ENCODE measurements around the gene TTLL1.
"Not testable (repeated sequence)": the region's sequence is repeated elsewhere in the genome, so short reads cannot be mapped to it uniquely, and the experiment has no call there.

The TTLL1 gene

DNA sequence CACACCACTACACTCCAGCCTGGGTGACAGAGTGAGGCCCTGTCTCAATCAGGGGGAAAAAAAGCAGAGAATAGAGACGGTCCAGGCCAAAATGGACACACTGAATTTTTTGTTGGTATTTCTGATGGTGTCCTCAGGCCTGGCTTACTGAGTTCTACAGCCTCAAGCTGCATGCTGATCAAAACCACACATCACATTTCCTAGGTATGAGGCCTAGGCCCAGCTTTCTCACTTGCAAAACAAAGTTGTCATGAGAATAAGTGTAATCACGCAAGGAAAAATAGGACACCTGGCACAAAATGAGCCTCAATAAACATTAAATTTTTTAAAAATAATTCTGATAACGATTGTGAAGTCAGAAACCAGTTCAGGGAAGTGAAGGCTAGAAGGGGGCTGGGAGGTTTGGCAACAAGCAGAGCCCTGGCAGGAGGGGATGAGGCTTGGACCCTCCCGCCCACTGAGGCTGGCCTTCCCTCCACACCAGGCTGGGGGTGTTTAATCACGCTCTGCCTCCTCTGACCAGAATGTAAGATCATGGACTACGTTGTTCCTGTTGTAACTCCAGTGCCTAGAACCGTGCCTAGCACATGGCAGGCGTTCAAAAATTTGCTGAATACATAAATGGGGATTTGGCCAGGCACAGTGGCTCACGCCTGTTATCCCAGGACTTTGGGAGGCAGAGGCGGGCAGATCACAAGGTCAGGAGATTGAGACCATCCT is 92.4 kb downstream of the TTLL1 start:
- H3K27ac ChIP-seq (ENCODE audit: low read depth, low read length, poor library complexity, severe bottlenecking) = no peak overlapping the region
- H3F3A ChIP-seq (ENCODE audit: insufficient read depth, low read length) = no peaks in the 10 kb centered on the region
- H3K79me2 ChIP-seq (ENCODE audit: insufficient read depth, low read length) = no peaks in the 10 kb centered on the region
- no peaks in the 10 kb centered on the region for H3K9me2 ChIP-seq (ENCODE audit: low read depth, low read length)
- no peaks in the 10 kb centered on the region for H3K27me3 ChIP-seq (ENCODE audit: insufficient read depth, low read length)
- H2AFZ ChIP-seq (ENCODE audit: low read length) = no peak overlapping the region
- H3K9me3 ChIP-seq (ENCODE audit: low read length) = 0 out of 2 replicates have a peak, but pooled peaks cover 4% of the 10 kb centered on the region
- H4K20me1 ChIP-seq (ENCODE audit: insufficient read depth, low read length) = no peaks in the 10 kb centered on the region
- H3K4me3 ChIP-seq (ENCODE audit: low read depth, low read length, poor library complexity, severe bottlenecking) = no peak overlapping the region
- peaks cover 9% of the 10 kb centered on the region for H3K4me1 ChIP-seq (ENCODE audit: insufficient read depth, low read length, severe bottlenecking)
- no peak for TF ChIP-seq EZH2 (IDR thresholded peaks at IDR 0.05; ENCODE audit: borderline replicate concordance, low read length)
- TF ChIP-seq, protein P1, sequence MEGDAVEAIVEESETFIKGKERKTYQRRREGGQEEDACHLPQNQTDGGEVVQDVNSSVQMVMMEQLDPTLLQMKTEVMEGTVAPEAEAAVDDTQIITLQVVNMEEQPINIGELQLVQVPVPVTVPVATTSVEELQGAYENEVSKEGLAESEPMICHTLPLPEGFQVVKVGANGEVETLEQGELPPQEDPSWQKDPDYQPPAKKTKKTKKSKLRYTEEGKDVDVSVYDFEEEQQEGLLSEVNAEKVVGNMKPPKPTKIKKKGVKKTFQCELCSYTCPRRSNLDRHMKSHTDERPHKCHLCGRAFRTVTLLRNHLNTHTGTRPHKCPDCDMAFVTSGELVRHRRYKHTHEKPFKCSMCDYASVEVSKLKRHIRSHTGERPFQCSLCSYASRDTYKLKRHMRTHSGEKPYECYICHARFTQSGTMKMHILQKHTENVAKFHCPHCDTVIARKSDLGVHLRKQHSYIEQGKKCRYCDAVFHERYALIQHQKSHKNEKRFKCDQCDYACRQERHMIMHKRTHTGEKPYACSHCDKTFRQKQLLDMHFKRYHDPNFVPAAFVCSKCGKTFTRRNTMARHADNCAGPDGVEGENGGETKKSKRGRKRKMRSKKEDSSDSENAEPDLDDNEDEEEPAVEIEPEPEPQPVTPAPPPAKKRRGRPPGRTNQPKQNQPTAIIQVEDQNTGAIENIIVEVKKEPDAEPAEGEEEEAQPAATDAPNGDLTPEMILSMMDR (IDR thresholded peaks at IDR 0.05; ENCODE audit: low read length) = no peak
- H3K9ac ChIP-seq (ENCODE audit: low read length) = no peak overlapping the region
- H3K36me3 ChIP-seq (ENCODE audit: insufficient read depth, low read length) = peaks cover 3% of the 10 kb centered on the region; the same call in 1 of the 2 replicates
- H3K4me2 ChIP-seq (ENCODE audit: low read length) = no peak overlapping the region

DNA sequence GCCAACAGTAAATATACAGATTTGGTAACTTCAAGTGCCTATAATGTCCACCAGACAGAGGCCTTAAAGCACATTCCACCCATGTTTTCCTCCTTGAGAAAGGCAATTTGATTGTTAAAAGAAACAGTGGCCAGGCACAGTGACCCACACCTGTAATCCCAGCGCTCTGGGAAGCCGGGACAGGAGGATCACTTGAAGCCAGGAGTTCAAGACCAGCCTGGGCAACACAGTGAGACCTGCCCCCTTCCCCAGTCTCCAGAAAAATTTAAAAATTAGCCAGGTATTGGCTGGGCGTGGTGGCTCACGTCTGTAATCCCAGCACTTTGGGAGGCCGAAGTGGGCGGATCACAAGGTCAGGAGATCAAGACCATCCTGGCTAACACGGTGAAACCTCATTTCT is 93.5 kb downstream of the TTLL1 start:
- not testable (repeated sequence) for H3F3A ChIP-seq (ENCODE audit: insufficient read depth, low read length); H3K79me2 ChIP-seq (ENCODE audit: insufficient read depth, low read length); H2AFZ ChIP-seq (ENCODE audit: low read length); H3K4me2 ChIP-seq (ENCODE audit: low read length); H3K9me2 ChIP-seq (ENCODE audit: low read depth, low read length); H3K27me3 ChIP-seq (ENCODE audit: insufficient read depth, low read length); H3K9ac ChIP-seq (ENCODE audit: low read length); H3K4me1 ChIP-seq (ENCODE audit: insufficient read depth, low read length, severe bottlenecking); H3K9me3 ChIP-seq (ENCODE audit: low read length); H4K20me1 ChIP-seq (ENCODE audit: insufficient read depth, low read length); H3K4me3 ChIP-seq (ENCODE audit: low read depth, low read length, poor library complexity, severe bottlenecking); H3K36me3 ChIP-seq (ENCODE audit: insufficient read depth, low read length); H3K27ac ChIP-seq (ENCODE audit: low read depth, low read length, poor library complexity, severe bottlenecking)

DNA sequence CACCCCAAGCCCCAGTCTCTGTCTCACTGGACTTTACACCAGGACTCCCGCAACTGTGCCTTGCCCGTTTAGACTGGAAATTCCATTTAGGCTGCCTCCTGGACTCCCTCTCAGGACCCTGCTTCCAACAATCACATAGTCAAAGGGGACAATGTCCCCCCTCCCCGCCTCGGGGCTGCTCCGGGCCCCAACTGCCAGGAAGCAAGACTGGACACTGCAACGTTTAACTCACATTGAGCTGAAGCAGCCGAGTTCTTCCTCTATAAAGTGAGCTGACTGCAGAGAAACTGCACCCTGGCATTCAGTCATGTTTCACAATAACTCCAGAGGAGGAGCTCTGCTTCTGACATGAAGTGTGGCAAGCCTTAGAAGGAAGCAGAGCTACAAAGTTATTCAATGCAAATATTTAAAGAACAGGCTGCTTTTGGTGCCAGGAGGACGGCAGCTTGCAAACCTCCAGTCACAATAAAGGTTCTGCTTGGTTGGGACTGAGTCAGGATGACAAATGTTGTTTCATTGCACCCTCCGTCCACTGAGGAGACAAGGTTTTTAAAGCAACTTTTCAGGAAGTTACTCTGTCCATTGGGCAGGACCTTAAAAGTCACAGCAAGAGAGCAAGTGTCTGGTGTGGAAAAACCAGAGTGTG is 94.2 kb downstream of the TTLL1 start:
- Histone ChIP-seq H2AFZ (ENCODE audit: low read length) (no peak overlapping the region), H3K4me2 (ENCODE audit: low read length) (no peak overlapping the region), H4K20me1 (ENCODE audit: insufficient read depth, low read length) (no peaks in the 10 kb centered on the region), H3K9me2 (ENCODE audit: low read depth, low read length) (no peaks in the 10 kb centered on the region), H3K9me3 (ENCODE audit: low read length) (0 out of 2 replicates have a peak, but pooled peaks cover 4% of the 10 kb centered on the region), H3K36me3 (ENCODE audit: insufficient read depth, low read length) (peaks cover 3% of the 10 kb centered on the region; the same call in 1 of the 2 replicates), H3F3A (ENCODE audit: insufficient read depth, low read length) (no peaks in the 10 kb centered on the region), H3K27ac (ENCODE audit: low read depth, low read length, poor library complexity, severe bottlenecking) (no peak overlapping the region), H3K4me1 (ENCODE audit: insufficient read depth, low read length, severe bottlenecking) (peaks cover 9% of the 10 kb centered on the region), H3K4me3 (ENCODE audit: low read depth, low read length, poor library complexity, severe bottlenecking) (no peak overlapping the region), H3K9ac (ENCODE audit: low read length) (no peak overlapping the region), H3K79me2 (ENCODE audit: insufficient read depth, low read length) (no peaks in the 10 kb centered on the region), H3K27me3 (ENCODE audit: insufficient read depth, low read length) (no peaks in the 10 kb centered on the region)
- TF ChIP-seq, protein P1 (IDR thresholded peaks at IDR 0.05; ENCODE audit: low read length) = no peak
- no peak for TF ChIP-seq EZH2 (IDR thresholded peaks at IDR 0.05; ENCODE audit: borderline replicate concordance, low read length)

All from OCI-LY1 (cell line).